Muscle of back (tissue), 11 donors: ENCODE measurements around the gene AFF3. TPM values are rescaled to one million over a fixed set of nuclear protein-coding genes. Genes with fewer than 3 reads are reported as not detected.

Source experiments
- DNase-seq, 3 donors: peaks; one replicate each; pipeline versions ENCODE4 v3.0.0 to v3.0.0-alpha.2; 2013
- polyA plus RNA-seq, 10 donors: library from polyadenylated mRNA; unstranded; fragments of 120-200 nt; gene quantifications; one replicate each; pipeline ENCODE4 v1.2.1, GENCODE V29; 2013; ENCODE audit not compliant: insufficient read length in 10 of 10

Gene AFF3
- polyA plus RNA-seq, 10 donors, result 2.9 to 7.0 (median 4.0) TPM

GRCh38 chr2:100070078-100070477 lies 72.3 kb downstream of the AFF3 start:
- DNase-seq, result no peak

- no peak for DNase-seq
These were observed 74.0 kb downstream of the AFF3 start for GRCh38 chr2:100068395-100068794.

GRCh38 chr2:100067784-100068183 lies 74.6 kb downstream of the AFF3 start:
- DNase-seq, result no peak

GRCh38 chr2:100066856-100067255 lies 75.5 kb downstream of the AFF3 start:
- no peak for DNase-seq

GRCh38 chr2:100066246-100066645 lies 76.1 kb downstream of the AFF3 start:
- no peak for DNase-seq

- DNase-seq, result no peak
These were observed 77.6 kb downstream of the AFF3 start for GRCh38 chr2:100064592-100065428.

- no peak for DNase-seq
These were observed 78.2 kb downstream of the AFF3 start for GRCh38 chr2:100064165-100064564.

- DNase-seq, result no peak
These were observed 78.9 kb downstream of the AFF3 start for GRCh38 chr2:100063459-100063953.

- no peak for DNase-seq
These were observed 80.1 kb downstream of the AFF3 start for GRCh38 chr2:100062336-100062735.

GRCh38 chr2:100060875-100061274 lies 81.5 kb downstream of the AFF3 start:
- no peak for DNase-seq

- no peak for DNase-seq
These were observed 82.8 kb downstream of the AFF3 start for GRCh38 chr2:100059638-100060037.

GRCh38 chr2:100057901-100058261 lies 84.5 kb downstream of the AFF3 start:
- peak in 1 of 3 donors; percentile 29 for DNase-seq

- no peak for DNase-seq
These were observed 88.0 kb downstream of the AFF3 start for GRCh38 chr2:100054426-100054825.

GRCh38 chr2:100053087-100053885 lies 89.1 kb downstream of the AFF3 start:
- DNase-seq, result no peak

GRCh38 chr2:100052650-100053049 lies 89.7 kb downstream of the AFF3 start:
- no peak for DNase-seq

- DNase-seq, result no peak
These were observed 91.1 kb downstream of the AFF3 start for GRCh38 chr2:100051253-100051652.

- DNase-seq, result no peak
These were observed 91.7 kb downstream of the AFF3 start for GRCh38 chr2:100050685-100051084.

- DNase-seq, result no peak
These were observed 95.1 kb downstream of the AFF3 start for GRCh38 chr2:100046961-100047947.

- no peak for DNase-seq
These were observed 97.4 kb downstream of the AFF3 start for GRCh38 chr2:100045000-100045399.

- no peak for DNase-seq
These were observed 98.5 kb downstream of the AFF3 start for GRCh38 chr2:100043891-100044255.

- no peak for DNase-seq
These were observed 99.1 kb downstream of the AFF3 start for GRCh38 chr2:100043081-100043890.
